22Rv1 (cell line): ENCODE data around the gene TALDO1.

Source experiments
- ZFX ChIP-seq: fragments of 450-650 bp; IDR thresholded peaks from 2 replicates; pipeline ENCODE4 v1.6.1; 2017; ENCODE audit warnings: antibody characterized with exemption, borderline replicate concordance
- TF ChIP-seq, protein P1 (sequence below): fragments of 450-650 bp; IDR thresholded peaks from 2 replicates; pipeline ENCODE4 v1.5.1; 2017; ENCODE audit warnings: mild to moderate bottlenecking

- TF ChIP-seq, protein P1, sequence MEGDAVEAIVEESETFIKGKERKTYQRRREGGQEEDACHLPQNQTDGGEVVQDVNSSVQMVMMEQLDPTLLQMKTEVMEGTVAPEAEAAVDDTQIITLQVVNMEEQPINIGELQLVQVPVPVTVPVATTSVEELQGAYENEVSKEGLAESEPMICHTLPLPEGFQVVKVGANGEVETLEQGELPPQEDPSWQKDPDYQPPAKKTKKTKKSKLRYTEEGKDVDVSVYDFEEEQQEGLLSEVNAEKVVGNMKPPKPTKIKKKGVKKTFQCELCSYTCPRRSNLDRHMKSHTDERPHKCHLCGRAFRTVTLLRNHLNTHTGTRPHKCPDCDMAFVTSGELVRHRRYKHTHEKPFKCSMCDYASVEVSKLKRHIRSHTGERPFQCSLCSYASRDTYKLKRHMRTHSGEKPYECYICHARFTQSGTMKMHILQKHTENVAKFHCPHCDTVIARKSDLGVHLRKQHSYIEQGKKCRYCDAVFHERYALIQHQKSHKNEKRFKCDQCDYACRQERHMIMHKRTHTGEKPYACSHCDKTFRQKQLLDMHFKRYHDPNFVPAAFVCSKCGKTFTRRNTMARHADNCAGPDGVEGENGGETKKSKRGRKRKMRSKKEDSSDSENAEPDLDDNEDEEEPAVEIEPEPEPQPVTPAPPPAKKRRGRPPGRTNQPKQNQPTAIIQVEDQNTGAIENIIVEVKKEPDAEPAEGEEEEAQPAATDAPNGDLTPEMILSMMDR, result no peak
- no peak for TF ChIP-seq ZFX
Observed at GRCh38 chr11:745428-745827, 1.8 kb upstream of the TALDO1 start.
